Stimulated activated CD8-positive, alpha-beta memory T cell treated with anti-CD3 and anti-CD28 coated beads, Interleukin-4, amount 100 ng/mL, for 48 hours (primary cell): ENCODE results near the gene TIE1.
A peak's percentile ranks its signal among the peaks of the same experiment; 100 is the strongest.

Experiments
- DNase-seq: peaks from one replicate; pipeline ENCODE4 v3.0.0-alpha.2; 2020

The TIE1 gene

GRCh38 chr1:43274125-43274803 is 26.5 kb upstream of the TIE1 start:
- peak; percentile 45 for DNase-seq

DNA sequence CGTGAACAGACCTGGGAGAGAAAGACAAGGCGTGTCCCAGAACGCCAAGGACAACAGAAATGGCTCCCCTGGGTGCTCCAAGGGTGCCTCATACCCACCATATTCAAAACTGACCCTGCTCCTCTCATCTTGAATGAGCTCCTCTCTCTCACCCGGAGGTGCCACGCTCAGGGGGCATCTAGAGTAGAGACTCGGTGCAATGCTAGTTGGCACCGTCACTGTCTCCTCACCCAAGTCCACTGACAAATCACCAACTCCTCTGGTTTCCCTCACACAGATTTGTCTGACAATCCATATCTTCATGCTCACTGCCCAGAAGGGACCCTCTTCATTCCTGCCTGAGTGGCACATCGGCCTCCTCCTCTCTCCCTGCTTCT is 26.0 kb upstream of the TIE1 start:
- DNase-seq: no peak

- DNase-seq: no peak
Measured at GRCh38 chr1:43275826-43276620, 24.8 kb upstream of the TIE1 start.

- DNase-seq: no peak
Measured at GRCh38 chr1:43276673-43277072, 24.1 kb upstream of the TIE1 start.

DNA sequence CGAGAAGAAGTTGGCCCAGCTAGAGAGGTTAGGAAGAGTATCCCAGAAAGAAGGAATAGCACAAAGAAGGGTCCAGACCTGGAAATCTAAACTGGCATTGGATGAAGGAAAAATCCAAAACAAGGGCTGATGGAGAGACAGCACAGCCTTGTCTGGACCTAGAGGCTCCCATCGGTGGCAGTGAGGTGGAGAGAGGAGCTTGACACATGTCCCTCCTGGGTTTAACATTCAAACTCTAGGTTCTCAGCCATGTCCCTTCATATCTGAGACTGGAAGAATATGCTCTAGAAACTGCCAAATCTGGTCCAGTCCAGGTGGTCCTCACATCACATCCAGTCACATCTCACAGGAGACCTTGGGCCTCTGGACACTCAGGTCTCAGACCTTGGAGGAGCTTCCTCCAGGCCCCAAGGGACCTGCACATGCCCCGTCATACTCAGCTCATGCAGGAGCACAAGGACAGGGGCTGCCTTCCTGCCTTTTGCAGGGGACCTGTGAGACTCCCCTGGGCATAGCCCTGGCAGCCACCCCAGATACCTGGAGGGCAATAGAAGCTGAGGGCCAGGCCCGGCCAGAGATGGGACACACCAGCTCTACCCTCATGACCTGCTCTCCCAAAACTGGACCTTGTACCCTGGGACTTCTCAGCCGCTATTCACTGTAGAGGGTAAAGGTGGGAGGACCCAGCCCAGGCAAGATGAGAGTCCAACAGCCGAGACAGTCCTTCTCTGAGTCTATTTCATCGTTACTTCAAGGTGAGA is 23.5 kb upstream of the TIE1 start:
- DNase-seq: no peak

GRCh38 chr1:43279161-43279560 is 21.6 kb upstream of the TIE1 start:
- DNase-seq: no peak

DNA sequence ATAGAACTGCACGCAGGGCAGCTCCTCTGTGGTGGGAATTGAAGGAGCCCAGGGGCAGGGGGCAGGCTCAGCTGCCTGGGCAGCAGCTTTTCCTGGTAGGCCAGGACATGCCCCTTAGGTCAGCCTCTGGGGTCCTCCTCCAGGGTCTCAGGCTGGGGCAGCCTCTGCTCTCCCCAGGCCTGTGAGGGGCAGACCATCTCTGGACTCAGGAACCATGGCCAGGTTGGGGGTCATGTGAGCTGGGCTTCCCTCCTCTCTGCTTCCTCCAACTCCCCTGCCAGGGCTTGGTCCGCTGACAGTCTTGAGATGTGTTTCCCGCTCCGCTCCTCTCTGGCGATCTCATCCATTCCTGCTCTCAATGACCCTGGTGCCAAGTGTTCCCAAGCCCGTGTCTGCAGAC is 21.1 kb upstream of the TIE1 start:
- no peak for DNase-seq

- no peak for DNase-seq
Measured at GRCh38 chr1:43280692-43281091, 20.1 kb upstream of the TIE1 start.

DNA sequence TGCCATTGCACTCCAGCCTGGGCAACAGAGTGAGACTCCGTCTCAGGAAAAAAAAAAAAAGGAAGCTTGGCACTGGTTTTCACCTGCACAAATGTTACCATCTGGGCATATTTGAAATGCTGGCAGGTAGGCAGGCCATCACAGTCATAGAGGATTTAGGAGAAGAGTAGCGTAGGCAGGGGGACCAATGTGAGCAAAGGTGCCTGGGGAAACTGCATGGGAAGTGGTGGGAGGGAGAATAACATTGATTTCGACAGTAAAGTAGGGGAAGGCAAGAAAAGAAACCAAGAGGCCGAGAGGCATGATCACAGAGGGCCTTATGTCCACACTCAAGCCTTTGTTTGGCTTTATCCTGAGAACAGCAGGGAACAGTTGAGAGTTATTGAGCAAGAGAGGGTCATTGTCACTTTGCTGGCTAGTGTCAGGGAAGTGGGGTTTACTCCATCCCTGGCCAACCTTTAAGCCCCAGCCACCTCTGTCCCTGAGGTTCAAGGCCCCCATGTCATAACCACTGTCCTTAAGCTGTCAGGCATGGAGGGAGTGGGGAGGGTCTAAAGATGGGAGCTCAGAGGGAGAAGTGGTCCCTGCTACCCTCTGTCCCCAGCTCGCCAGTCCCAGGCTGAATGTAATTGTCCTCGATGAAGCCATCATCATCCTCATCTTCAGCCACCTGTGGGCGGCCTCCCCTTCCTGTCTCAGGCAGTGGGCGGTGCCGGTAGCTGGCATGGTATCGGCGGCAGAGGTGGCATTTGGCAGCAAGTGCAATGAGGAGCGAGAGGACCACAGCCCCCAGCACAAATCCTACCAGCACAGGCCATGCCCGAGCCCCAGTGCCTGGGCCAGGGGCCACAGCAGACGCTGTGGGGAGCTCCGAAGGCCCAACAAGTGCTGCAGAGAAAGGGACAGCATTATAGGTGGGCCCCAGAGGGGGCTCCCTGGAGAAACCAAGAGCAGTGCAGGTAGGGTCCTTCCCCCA is 18.3 kb upstream of the TIE1 start:
- DNase-seq: no peak

- DNase-seq: no peak
Measured at GRCh38 chr1:43284065-43284464, 16.7 kb upstream of the TIE1 start.

- DNase-seq: no peak
Measured at GRCh38 chr1:43284546-43285110, 16.2 kb upstream of the TIE1 start.

- DNase-seq: no peak
Measured at GRCh38 chr1:43285269-43285990, 15.4 kb upstream of the TIE1 start, which contains the start of gene C1orf210. C1orf210 (minus strand) TSS chr1:43285581; CDS start chr1:43283270, 2,311 bp downstream.

DNA sequence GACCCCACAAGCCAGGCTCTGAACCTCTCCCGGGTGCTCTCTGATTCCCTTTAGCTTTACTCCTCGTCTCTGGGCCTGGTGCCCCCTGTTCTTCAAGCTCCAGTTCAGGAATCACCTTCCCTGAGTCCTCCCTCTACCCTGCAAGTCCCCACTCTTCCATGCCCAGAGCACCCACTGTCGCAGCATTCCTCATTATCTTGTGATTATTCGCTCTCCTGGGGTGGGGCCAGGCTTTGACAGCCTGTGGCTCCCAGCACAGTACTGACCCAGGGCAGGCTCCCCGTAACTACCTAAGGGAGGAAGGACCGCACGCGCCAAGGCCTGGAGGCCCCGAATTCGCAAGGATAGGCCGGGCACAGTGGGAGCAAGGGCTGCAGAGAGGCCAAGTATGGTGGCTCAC is 14.7 kb upstream of the TIE1 start:
- DNase-seq: no peak

GRCh38 chr1:43286533-43286932 is 14.2 kb upstream of the TIE1 start:
- DNase-seq: no peak

- no peak for DNase-seq
Measured at GRCh38 chr1:43288058-43288784, 12.6 kb upstream of the TIE1 start.

DNA sequence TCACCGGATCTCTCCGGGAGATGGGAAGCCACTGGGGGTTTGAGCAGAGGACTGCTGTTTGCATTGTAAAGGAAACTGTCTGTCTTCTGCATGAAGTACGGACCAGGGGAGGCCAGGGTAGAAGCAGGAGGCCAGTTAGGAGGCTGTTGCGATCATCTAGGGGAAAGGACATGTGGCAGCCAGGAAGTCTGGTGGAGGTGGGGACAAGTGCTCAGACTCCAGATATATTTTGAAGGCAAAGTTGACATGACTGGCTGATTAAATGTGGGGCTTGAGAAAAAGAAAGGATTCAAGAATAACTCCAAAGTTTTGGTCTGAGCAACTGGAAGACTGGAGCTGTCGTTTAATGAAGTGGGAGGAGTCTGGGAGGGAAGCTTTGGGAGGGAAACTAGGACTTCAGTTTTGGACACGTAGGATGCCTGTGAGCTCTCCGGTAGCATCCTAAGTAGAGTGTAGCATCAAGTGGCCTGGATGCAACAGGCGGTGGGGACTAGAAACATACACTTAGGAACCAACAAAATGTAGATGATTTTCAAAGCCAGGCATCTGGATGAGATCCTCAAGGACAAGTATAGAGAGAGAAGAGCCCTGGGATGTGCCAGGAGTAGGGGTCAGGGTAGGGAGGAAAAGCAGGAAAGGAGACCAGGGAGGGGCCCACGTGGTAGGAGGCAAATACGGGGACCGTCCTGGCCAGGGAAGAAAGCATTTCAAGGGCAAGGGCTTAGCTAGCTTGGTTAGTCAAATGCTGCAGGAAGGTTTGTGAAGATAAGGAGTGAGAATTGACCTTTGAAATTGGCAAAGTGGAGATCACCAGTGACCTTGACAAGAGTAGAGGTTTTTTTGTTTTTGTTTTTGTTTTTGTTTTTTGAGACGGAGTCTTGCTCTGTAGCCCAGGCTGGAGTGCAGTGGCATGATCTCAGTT is 11.7 kb upstream of the TIE1 start:
- DNase-seq: no peak

DNA sequence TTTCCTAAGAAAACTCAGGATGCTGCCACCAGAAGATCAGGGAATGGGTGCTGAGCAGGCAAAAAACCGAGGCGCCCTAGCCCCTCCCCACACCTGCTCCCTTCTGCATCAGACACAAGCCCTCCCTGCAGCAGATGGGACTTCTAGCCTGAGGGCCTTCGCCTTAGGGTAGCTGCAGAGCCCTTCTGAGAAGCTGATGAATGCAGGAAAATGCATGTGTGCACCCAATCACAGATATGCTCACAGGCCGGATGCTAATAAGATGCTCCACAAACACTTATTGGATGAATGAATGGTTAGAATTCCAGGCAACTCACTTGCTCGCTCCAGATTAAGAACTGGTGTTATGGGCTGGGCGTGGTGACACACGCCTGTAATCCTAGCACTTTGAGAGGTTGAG is 8.6 kb upstream of the TIE1 start:
- no peak for DNase-seq

DNA sequence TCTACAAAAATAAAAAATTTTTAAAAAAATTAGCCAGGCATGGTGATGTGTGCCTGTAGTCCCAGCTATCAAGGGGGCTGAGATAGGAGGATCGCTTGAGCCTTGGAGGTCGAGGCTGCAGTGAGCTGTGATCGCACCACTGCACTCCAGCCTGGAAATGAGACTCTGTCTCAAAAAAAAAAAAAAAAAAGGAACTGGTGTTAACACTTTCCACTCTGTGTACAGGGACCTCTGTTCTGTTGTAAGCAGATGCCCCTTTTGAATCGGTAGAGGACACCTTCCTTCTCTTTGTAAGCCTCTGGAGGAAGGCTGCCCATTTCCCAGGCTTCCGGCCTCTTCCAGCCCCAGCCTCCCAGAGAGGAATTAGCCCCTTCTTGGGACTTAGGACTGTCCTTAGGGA is 8.1 kb upstream of the TIE1 start:
- no peak for DNase-seq

- no peak for DNase-seq
Measured at GRCh38 chr1:43293176-43293575, 7.6 kb upstream of the TIE1 start.
